K562 (cell line): ENCODE measurements around the gene PDE11A. TPM values are rescaled to one million over a fixed set of nuclear protein-coding genes. Genes with fewer than 3 reads are reported as not detected.

Experiments
- CHD2 ChIP-seq: IDR thresholded peaks from 2 replicates; pipeline ENCODE4 v1.6.1; 2011; ENCODE audit warnings: low read depth, low read length
- ELF1 ChIP-seq: fragments of 200-800 bp; sonication (Bioruptor generic); IDR thresholded peaks from 2 replicates; pipeline ENCODE4 v1.6.1; 2016; ENCODE audit warnings: missing genetic modification characterization, missing compliant biosample characterization
- ETS1 ChIP-seq: conservative IDR thresholded peaks from 2 replicates; pipeline ENCODE4 v1.6.1; 2011; ENCODE audit warnings: low read depth, mild to moderate bottlenecking, low read length; ENCODE audit not compliant: control insufficient read depth
- HDGF ChIP-seq: fragments of 450-650 bp; IDR thresholded peaks from 2 replicates; pipeline ENCODE4 v1.6.1; 2016
- HIVEP1 ChIP-seq: fragments of 250-450 bp; sonication (Bioruptor Pico); IDR thresholded peaks from 2 replicates; pipeline ENCODE4 v1.4.0; 2020; ENCODE audit warnings: mild to moderate bottlenecking
- SRF ChIP-seq, 2 experiments: fragments of 250-450, 450-650 bp in 1 of 2; sonication (Bioruptor Pico) in 1 of 2; sonication (generic) in 1 of 2; formaldehyde crosslinking; IDR thresholded peaks; 2 replicates each; pipeline versions ENCODE4 v1.5.0 to v1.5.1; 2020 to 2022; ENCODE audit warnings: mild to moderate bottlenecking in 1 of 2, missing genetic modification reagents in 1 of 2
- TSHZ1 ChIP-seq: fragments of 250-450 bp; sonication (Bioruptor Pico); IDR thresholded peaks from 2 replicates; pipeline ENCODE4 v1.4.0; 2020; ENCODE audit warnings: mild to moderate bottlenecking, moderate library complexity
- ZBTB26 ChIP-seq: fragments of 450-650 bp; formaldehyde crosslinking; IDR thresholded peaks from 2 replicates; pipeline ENCODE4 v1.4.0; 2022; ENCODE audit warnings: missing genetic modification characterization
- ZBTB40 ChIP-seq, 2 experiments: fragments of 450-650 bp in 1 of 2; sonication (generic) in 1 of 2; formaldehyde crosslinking in 1 of 2; IDR thresholded peaks; 2 replicates each; pipeline versions ENCODE4 v1.7.1 to v1.9.0; 2016 to 2022; ENCODE audit warnings: inconsistent platforms in 1 of 2, mild to moderate bottlenecking in 1 of 2, missing genetic modification reagents in 1 of 2
- ZFX ChIP-seq: sonication (generic); formaldehyde crosslinking; IDR thresholded peaks from 2 replicates; pipeline ENCODE4 v1.8.0; 2022; ENCODE audit warnings: mild to moderate bottlenecking, missing genetic modification reagents, moderate library complexity
- ZNF175 ChIP-seq: fragments of 200-800 bp; sonication (Bioruptor generic); IDR thresholded peaks from 2 replicates; pipeline ENCODE4 v1.6.1; 2016; ENCODE audit warnings: low read depth, mild to moderate bottlenecking, missing genetic modification characterization, missing compliant biosample characterization
- ZNF785 ChIP-seq: fragments of 250-450 bp; sonication (Bioruptor Pico); IDR thresholded peaks from 2 replicates; pipeline ENCODE4 v1.4.0; 2020; ENCODE audit warnings: mild to moderate bottlenecking
- polyA plus RNA-seq, 8 experiments: library from polyadenylated mRNA; depleted of rRNA in 4 of 8; stranded (reverse) in 5 of 8; unstranded in 3 of 8; fragments of >200 nt; fragmentation: Nextera tagmentation in 2 of 8; fragmentation: Illumina TruSeq in 1 of 8; extraction: Ambion mirVana in 2 of 8; extraction: Trizol in 1 of 8; gene quantifications; 2 replicates each; pipeline versions ENCODE4 v1.2.1 to v1.2.3, GENCODE V29; 2011 to 2014; ENCODE audit warnings: inconsistent platforms in 1 of 8, missing spikeins in 1 of 8
- total RNA-seq, 7 experiments: library from RNA; depleted of rRNA in 6 of 7; stranded (reverse); fragments of >200 nt in 6 of 7; fragmentation: Illumina TruSeq in 2 of 7; extraction: Trizol in 2 of 7; gene quantifications; 2 replicates each; pipeline versions ENCODE4 v1.2.1 to v1.2.3, GENCODE V29; 2011 to 2021; ENCODE audit warnings: low replicate concordance in 1 of 7

The PDE11A gene
- total and polyA plus RNA-seq, 9 of the 15 experiments (the other 6 are each of a cell fraction or from before 2014, with no cell fraction given) = 3.2 to 22.1 (median 5.7) TPM

DNA sequence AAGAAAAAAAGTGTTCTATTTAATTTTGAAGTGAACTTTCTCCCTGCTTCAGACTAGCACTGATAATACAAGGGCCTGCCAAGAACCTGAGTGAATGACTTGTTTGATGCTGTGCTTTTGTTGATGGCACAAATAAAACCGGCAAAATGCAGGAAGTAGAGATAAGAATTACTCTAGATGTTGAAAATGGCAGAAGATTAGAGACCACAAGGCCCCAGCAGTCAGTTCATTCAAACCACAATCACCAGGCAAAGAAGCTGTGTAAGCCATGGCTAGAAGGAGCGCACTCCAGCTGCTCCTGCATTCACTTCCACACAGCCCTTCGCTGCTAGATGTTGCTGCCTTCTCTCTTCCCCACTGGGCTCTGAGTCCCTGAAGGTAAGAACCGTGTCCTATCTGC is 383.0 kb downstream of the PDE11A start (continued):
- TF ChIP-seq TSHZ1 (CRISPR knock-in tag) (no peak), ETS1 (no peak), HDGF (no peak), ZBTB40 (IDR thresholded peaks at IDR 0.05) (peak; percentile 44), ZBTB40 (CRISPR knock-in tag; IDR thresholded peaks at IDR 0.05) (no peak), HIVEP1 (CRISPR knock-in tag) (no peak), SRF (CRISPR knock-in tag; IDR thresholded peaks at IDR 0.05) (no peak), ZFX (no peak), ZNF785 (CRISPR knock-in tag) (no peak), ZBTB26 (CRISPR knock-in tag) (no peak), ELF1 (tag) (no peak; the same call in 1 of the 2 replicates), CHD2 (no peak), ZNF175 (CRISPR knock-in tag) (no peak)
